ENCODE measurements around the gene LRRN2.

The LRRN2 gene

DNA sequence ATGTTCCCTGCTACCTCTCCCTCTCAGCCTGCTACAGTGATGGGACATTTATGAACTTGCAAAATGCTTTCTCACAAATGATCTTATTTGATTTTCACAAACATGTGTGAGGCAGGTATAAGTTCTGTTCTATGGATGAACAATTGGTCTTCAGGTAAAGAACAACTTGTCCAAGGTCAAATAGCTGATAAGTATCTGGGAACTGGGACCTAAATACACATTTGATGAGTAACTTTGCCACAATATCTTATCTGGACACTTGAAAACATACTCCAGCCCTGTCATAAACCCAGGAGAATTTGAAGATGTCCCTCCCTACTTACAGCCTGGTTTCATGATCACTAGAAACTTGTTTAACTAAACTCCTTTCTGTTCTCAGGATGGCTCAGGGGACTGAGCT is 23.0 kb downstream of the LRRN2 start:
- DNase-seq (ENCODE audit: low spot score): no peak

DNA sequence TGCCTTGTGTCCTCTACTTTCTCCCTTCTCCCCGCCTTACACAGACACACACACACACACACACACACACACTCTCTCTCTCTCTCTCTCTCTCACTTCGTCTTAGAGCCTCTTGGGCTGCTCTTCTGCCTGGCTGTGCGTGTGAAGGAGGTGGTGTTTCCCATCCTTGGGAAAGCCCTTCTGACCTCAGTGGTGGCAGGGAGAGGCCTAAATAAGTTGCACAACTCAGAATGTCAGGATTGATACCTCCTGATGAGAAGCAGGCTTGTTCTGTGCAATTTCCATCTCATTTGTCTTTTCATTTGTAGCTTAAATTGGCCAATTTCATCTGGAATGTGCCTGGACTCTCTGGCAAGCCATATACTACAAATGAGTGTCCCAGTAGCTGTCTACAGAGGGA is 25.0 kb downstream of the LRRN2 start:
- no peak for DNase-seq (ENCODE audit: low spot score)

DNA sequence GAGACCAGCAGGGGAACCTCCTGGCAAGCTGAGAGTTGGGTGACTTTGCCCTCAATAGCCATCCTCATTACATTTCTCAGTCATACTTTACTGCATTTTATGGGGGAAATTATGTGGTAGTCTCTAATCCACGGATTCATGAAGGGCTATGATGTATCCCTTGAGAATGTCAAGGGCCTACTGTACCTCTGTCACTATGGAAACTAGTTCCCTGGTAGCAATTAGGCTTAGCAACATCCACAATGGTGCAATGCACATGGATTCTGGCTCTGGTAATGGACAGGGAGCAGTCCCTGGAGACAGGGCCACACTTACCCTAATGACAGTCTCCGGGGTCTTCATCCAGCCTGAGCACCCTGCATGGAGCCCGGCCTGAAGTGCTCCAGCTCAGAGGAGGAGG is 26.5 kb downstream of the LRRN2 start:
- DNase-seq (ENCODE audit: low spot score): no peak

DNA sequence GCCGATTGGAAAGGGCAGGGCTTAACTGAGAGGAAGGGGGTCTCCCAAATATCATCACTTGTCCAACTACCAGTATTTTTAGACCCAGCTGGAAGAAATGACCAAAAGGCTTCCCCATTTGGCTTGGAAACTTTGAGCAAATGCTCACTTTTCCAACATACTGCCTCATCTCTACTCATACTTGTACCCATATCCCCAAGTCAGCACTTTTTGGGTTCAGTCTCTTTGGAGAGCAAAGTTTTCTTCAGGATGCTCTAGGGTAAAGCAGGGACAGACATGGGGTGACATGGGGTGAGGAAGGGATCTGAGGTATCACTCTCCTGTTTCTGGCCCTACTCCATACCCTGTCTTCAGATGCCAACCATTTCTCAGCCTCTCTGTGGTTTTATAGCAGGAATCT is 27.2 kb downstream of the LRRN2 start:
- no peak for DNase-seq (ENCODE audit: low spot score)

DNA sequence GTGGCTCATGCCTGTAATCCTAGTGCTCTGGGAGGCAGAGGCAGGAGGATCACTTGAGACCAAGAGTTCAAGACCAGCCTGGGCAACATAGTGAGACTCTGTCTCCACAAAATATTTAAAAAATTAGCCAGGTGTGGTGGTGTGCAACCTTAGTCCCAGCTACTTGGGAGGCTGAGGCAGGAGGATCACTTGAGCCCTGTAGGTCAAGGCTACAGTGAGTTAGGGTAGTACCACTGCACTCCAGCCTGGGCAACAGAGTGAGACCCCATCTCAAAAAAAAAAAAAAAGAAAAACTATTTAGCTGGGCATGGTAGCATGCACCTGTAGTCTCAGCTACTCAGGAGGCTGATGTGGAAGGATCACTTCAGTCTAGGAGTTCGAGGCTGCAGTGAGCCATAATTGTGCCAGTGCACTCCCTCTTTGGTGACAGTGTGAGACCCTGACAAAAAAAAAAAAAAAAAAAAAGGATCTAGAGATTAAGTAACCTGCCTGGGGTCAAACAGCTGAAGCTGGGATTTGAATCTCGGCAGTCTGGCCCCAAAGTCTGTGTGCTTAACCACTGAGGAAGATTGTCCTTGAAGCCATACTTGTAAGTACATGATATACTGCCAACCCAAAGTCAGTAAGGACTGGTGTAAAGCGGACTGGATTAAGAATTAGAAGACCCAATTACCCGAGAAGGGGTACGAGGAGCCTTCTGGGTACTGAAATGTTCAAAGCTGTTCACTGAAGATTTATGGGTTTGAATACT is 31.8 kb downstream of the LRRN2 start:
- no peak for DNase-seq (ENCODE audit: low spot score)

DNA sequence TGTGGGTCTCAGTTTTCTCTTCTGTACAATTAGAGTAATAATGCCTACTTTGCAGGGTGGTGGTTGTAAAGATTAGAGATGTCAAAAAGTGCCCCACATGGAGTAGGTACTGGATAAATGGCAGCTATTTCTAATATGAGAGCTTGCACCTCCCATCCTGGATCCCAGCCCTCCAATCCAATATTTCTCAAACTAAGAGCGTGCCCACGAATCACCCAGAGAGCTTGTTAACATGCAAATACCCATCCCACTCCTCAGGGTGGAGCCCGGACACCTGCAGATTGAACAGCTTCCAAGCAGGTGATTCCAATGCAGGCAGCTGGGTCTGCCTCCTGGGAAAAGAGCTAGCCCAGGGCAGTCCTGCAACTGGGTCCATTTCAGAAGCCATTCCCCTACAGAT is 33.0 kb downstream of the LRRN2 start:
- no peak for DNase-seq (ENCODE audit: low spot score)

DNA sequence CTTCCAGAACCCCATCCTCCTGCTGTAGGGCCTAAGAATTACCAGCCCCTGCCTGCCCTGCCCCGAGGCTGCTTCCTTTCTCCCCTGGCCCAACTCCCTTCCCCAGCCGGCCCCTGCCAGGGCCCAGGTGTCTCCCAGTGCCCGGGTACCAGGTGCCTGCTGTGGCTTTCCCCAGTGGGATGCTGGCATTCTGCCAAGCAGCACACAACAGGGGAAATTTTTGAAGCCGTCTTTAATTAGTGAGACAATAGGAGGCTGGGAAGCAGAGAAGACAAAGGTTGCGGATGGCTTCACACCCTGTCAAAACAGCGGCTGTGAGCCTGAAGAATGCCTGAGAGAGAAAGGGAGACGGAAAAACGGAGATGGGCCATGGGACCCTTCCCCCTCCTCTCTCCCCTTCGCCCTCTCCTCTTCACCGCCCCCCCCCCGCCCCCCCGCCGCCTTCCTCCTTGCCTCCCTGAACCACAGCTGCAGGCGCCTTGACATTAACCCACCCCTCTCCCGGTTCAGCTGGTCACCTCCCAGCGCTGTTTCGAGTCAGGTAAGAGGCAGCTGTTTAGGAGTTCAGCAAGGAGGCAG is 33.6 kb downstream of the LRRN2 start:
- DNase-seq (ENCODE audit: low spot score): no peak

DNA sequence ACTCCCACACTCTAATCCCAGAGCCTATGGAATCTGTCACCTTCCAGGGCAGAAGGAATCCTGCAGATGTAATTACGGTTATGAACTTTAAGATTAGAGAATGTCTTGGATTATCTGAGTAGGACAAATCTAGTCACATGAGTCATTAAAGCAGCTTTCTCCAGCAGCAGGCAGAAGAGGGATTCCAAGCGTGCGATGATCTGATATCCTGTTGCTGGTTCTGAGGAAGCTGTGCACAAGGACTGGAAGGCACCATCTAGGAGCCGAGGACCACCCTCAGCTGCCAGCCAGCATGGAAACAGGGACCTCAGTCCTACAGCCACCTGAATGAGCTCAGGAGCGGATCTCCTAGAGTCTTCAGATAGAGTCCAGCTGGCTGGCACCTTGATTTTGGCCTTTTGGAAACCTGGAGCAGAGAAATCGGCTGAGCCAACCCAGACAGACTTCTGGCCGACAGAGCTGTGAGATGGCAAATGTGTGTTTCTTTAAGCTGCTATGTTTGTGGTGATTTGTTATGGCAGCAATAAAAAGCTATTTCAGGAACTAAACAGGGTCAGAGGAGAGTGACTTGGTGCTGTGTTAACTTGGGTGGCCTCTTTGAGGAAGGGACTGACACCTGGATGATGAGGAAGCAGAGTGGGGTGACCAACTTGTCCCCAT is 34.5 kb downstream of the LRRN2 start:
- no peak for DNase-seq (ENCODE audit: low spot score)

DNA sequence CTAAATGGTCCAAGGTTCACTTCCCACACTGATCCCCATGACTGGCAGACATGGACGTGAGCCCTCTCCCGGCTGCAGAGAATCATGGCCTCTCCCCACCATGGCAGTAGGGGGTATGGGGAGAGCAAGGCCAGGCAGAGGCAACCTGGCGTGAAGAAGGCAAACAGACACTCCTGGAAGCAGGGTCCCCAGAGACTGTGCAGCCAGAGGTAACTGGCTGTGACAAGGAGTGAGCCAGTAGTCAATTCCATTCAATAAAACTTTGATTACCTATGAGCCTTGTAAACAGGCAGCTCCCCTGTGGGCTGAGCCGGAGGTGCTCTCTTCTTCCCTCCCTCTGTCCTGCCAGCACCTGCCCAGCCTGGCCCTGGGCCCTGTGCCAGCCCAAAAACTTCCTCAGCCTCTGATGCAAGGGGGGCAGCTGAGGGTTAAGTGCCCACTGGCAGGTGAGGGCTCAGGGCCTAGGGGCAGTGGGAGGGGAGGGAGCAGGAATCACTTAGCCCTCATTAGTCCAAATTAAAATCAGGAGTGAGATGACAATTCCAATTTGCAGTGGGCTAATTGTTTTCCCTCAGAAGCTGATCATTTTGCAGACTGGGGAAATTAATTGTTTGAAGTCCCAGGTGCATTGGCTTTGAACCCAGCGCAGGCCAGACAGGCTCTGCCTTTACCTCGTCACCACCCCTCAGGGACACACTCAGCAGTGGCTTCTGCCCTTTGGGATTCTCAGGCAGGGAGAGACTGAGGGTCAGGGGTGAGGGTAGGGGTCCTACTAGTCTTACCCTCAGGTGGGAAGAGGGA is 35.6 kb downstream of the LRRN2 start:
- DNase-seq (ENCODE audit: low spot score): no peak

DNA sequence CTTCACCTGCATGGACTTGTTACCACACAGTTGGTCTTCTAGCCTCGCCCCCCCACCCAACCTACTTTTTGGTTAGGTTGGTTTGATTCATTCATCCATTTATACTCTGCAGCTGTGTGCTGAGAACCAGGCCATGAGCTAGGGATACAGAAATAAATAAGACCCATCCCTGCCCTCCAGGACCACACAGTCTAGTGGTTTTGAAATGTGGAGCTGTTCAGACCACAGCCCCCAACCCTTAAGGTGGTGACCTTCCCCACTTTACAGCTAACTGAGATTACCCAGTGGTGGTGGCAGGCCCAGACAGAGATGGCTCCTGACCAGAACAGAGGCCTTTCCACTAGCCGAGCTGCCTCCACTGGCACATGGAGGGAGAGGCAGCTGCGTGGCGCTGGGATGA is 37.0 kb downstream of the LRRN2 start:
- DNase-seq (ENCODE audit: low spot score): no peak

DNA sequence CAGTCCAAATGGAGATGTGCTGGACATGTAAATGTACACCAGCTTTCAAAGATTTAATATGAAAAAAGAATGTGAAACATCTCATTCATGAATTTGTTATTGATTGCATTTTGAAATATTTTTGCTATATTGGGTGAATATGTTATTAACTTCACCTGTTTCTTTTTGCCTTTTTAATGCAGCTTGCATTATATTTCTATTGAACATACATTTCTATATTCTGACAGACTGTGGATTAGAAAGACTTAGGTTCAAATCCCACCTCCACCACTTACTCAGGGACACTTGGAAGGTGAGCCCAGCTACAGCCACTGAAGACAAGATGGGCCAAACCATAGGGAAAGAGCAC is 37.8 kb downstream of the LRRN2 start:
- DNase-seq (ENCODE audit: low spot score): no peak

DNA sequence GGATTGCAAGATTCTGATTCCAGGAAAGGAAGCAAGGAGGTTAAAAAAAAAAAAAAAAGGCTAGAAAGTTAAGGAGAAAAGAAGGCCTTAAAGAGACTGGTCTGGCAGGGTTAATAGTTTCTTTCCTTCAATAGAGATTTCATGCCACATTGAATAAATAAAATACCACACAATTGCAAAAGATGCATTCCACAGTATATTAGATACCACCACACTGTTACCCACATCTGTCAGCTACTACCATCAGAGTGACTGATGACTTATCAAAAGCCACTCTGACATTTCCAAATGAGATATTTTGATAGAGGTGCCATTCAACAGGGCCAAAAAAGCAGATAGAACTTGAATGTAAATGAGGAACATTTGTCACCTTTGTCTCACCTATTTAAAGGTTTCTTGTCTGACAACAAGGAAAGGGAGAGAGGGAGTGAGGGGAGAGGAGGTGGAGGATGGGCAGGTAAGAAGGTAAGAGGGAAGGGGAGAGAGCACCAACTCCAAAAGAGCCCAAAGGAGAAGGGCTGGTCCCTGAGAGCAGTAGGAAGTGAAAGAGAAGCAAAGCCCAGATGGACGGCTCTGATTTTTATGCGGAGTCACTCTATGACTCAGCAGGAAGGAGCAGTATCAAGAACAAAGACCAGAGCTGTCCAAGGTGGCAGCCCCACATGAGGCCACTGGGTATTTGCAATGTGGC is 38.3 kb downstream of the LRRN2 start:
- peak; percentile 51 for DNase-seq (ENCODE audit: low spot score)

DNA sequence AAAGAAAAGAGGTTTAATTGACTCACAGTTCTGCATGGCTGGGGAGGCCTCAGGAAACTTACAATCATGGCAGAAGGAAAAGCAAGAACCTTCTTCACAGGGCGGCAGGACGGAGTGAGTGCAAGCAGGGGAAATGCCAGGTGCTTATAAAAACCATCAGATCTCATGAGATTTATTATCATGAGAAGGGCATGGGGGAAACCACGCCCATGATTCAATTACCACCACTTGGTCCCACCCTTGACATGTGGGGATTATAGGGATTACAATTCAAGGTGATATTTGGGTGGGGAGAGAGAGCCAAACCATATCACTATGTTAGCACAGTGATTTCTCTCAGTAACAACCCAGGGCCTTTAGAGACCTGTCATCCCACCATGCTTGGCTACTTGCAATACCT is 39.9 kb downstream of the LRRN2 start:
- no peak for DNase-seq (ENCODE audit: low spot score)

DNA sequence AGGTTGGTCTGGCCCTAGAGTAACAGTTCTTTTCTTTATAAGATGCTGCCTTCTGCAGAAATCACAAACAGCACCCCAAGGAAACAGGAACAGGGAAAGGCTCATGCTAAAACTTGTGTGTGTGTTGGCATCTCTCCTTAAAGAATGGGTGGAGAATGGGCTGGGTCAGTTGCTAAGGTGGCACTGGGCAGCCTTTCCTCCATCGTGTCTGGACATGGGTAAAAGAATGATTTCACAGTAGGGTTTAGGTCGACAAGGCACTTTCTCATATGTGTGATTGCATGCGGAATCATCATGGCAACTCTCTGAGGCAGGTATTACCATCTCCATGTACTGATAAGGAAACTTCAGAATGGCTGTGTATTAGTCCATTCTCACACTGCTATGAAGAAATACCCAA is 40.3 kb downstream of the LRRN2 start:
- DNase-seq (ENCODE audit: low spot score): no peak

DNA sequence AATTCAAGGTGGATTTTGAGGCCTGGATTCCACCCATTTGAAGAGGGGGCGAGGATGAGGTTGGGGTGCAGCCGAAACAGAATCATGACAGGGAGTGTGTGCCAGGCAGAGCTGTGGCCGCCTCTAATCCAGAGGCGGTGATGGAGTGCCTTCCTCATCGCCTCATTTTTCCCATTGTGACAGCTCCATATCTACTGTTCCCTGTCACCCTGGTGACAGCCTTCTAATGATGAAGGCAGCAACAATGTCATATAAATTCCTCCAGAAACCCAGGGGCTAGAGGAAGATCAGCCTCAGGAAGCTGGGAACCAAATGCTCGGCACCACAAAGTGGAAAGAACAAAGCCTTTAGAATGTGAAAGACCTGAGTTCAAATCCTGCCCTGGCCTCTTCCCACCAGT is 42.0 kb downstream of the LRRN2 start:
- no peak for DNase-seq (ENCODE audit: low spot score)

DNA sequence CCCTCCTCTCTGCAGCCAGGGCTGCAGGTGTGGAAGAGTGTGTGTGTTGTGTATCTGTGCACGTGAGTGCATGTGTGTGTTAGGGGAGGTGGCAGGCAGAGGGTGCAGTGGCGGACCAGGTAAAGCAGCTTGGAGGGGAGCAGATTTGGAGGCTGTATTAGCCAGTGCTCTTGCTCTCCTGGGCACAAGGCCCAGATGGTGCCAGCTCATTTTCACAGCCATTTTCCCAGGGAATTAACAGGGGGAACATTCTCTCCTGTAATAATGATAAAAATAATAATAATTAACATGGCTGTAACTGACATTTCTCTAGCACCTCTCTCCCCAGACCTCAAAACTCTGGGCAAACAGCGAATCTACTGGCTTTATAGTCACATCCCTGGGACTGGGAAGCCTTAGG is 43.6 kb downstream of the LRRN2 start:
- DNase-seq (ENCODE audit: low spot score): no peak

DNA sequence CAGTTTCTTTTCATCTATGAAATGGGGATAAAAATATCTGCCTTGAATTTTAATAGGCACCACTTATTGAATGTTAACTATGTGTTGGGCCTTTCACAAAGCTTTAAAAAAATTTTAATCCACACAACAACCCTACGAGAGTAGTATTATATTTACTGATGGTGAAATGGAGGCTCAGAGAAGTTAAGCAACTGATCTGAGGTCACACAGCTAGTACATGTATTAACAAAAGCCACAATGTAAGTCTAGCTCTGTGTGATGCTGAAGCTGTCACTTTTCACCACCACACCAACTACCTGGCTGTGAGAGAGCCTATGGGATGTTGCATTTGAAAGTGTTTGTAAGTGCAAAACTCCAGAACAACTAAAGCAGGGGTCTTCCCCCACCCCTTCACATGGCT is 44.1 kb downstream of the LRRN2 start:
- DNase-seq (ENCODE audit: low spot score): no peak

DNA sequence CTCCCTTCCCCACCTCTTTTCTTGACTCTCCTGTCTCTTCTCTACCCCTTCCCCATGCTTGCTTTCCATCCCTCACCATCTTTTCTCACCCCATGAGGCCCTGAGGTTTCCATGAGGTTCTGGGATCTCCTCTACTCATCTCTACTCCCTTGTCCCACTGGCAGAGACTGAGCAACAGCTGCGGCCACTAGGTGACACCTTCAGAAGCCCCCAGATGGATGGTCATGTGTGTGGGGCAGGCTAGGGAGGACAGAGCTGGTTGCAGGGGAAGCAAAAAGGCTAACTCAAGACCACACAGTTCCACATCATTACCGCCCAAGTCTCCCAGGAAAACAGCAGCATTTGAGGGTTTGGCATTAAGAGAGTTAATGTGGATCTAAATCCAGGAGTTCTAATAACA is 45.0 kb downstream of the LRRN2 start:
- no peak for DNase-seq (ENCODE audit: low spot score)

DNA sequence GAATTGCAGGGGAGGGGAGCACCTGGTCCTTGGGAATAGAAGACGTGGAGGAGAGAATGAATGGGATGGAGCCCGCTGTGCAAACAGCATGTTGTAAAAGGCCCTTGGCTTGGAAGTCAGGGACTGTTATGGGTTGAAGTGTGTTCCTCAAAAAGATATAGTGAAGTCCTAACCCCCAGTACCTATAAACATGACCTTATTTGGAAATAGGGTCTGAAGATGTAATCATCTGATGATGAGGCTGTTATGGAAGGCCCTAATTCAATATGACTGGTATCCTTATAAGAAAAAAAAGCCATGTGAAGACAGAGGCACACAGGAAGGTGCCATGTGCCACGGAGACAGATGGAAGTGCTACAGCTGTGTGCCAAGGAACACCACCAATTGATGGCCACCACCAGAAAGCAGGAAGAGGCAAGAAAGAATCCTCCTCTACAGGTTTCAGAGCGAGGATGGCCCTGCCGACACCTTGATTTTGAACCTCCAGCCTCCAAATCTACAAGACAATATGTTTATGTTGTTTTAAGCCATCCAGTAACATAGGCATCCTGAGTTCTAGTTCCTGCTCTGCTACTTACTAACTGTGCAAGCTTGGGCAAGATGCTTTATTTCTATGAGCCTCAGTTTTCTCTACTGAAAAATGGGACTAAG is 51.2 kb downstream of the LRRN2 start:
- DNase-seq (ENCODE audit: low spot score): no peak

DNA sequence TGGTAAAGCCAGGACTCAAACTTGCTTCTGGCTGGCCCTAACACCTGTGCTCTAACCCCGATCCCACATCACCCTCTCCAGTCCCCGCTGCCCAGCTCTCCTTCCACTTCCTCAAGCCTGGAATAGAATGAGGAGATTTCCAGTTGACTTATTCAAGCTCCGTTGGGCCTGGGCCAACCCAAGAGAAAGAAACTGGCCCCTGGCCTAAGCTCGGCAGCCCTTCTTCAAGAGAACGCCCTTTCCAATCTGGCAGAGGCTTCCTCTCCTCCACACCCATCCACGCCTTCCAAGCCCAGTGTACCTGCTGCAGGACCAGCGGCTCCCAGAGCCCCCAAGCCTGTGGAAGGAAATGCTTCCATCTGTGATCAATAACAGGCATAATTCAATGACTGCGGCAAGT is 51.9 kb downstream of the LRRN2 start:
- DNase-seq (ENCODE audit: low spot score): no peak

DNA sequence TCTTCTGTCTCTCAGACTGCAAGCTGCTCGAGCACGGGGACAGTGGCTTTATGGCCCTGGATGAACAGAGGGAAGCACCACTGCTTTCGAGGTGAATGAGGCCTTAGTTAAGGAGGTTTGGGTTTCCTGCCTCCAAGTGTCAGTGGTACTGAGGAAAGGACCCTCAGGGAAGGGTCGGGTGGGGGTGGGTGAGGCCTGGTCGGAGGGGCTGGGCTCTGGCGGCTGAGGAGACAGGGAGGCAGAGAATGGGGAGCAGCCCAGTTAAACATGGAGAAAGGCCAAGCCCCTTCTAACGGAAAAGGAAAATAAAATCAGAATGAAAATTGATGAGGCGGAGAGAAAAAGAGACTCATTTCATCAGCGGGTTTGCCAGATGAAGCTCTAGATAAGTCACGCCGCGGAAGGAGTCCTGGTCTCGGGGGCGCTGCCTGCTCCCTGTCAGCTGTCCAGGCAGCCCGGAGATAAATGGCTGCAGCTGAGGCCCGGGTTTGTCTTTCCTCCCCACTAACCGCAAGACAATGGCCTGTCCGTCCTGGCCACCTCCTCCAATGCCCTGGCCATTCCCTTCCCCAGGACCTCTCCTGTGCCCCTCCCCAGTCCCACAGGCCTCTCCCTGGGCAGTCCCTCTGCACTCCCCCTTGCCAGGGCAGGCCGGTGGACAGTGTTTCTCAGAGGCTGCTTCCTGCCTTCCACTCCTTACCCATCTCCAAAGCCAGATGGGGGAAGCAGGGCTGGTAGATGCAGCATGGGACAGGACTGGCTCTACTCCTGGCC is 55.2 kb downstream of the LRRN2 start:
- no peak for DNase-seq (ENCODE audit: low spot score)

Data from activated CD4-positive, alpha-beta T cell treated with anti-CD3 and anti-CD28 coated beads, Interleukin-2, Interleukin-4, amounts not matched to agents 100 ng/mL and 50 ng/mL, durations not matched to agents 16 hours and 8 hours (primary cell).